ENCODE results near the gene HMGCR.

DNA sequence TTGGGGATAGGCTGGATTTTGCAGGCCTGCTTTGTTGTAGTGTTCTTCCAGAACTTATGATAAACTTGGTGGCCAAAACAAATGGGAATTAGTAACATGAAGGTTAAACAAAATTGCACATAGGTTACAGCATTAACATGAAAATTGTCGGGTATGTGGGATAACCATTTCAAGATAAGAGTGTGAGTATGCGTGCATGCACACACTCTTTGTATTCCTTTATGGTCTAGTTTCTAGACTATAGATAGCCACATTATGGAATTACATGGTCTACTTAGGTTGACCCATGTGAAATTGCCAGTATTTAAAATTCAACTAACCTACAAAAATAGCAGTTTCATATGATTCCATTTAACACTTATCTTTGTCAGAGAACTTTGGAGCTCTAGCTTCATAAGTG, 1.4 kb downstream of the HMGCR start:
- TF ChIP-seq REST (IDR thresholded peaks at IDR 0.05) (no peak), JUNB (IDR thresholded peaks at IDR 0.05) (no peak), EP300 (IDR thresholded peaks at IDR 0.05) (no peak), RAD21 (conservative IDR thresholded peaks at IDR 0.05 in 1 of 2, IDR thresholded peaks at IDR 0.05 in 1 of 2) (no peak), MYC (IDR thresholded peaks at IDR 0.05; ENCODE audit: borderline replicate concordance, low read length) (no peak), HDAC2 (IDR thresholded peaks at IDR 0.05) (no peak), CBX2 (IDR thresholded peaks at IDR 0.05; ENCODE audit: borderline replicate concordance, low read depth) (no peak), SMC3 (IDR thresholded peaks at IDR 0.05) (no peak), MAX (IDR thresholded peaks at IDR 0.05) (no peak), POLR2A (IDR thresholded peaks at IDR 0.05; ENCODE audit: low read length) (no peak)
- TF ChIP-seq, protein P1, sequence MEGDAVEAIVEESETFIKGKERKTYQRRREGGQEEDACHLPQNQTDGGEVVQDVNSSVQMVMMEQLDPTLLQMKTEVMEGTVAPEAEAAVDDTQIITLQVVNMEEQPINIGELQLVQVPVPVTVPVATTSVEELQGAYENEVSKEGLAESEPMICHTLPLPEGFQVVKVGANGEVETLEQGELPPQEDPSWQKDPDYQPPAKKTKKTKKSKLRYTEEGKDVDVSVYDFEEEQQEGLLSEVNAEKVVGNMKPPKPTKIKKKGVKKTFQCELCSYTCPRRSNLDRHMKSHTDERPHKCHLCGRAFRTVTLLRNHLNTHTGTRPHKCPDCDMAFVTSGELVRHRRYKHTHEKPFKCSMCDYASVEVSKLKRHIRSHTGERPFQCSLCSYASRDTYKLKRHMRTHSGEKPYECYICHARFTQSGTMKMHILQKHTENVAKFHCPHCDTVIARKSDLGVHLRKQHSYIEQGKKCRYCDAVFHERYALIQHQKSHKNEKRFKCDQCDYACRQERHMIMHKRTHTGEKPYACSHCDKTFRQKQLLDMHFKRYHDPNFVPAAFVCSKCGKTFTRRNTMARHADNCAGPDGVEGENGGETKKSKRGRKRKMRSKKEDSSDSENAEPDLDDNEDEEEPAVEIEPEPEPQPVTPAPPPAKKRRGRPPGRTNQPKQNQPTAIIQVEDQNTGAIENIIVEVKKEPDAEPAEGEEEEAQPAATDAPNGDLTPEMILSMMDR (IDR thresholded peaks at IDR 0.05), result no peak

Measured in A549 (cell line).